Testis (tissue), 2 donors: ENCODE measurements around the gene TENT4B.

Experiments
- CTCF ChIP-seq, 3 experiments: fragments of 450-650 bp in 2 of 3; fragments of 200-600 bp in 1 of 3; sonication (generic) in 1 of 3; IDR thresholded peaks; one replicate each; pipeline ENCODE4 v1.5.1; 2016 to 2019; ENCODE audit warnings: antibody characterized with exemption in 3 of 3, mild to moderate bottlenecking in 2 of 3, moderate library complexity in 1 of 3
- POLR2A ChIP-seq: fragments of 450-650 bp; IDR thresholded peaks from one replicate; pipeline ENCODE4 v1.6.1; 2017; ENCODE audit warnings: antibody characterized with exemption, mild to moderate bottlenecking, moderate library complexity

GRCh38 chr16:50213939-50214519, 60.9 kb downstream of the TENT4B start:
- peak; percentile 70 to 87 (median 80) for TF ChIP-seq CTCF (IDR thresholded peaks at IDR 0.05)
- TF ChIP-seq POLR2A, result no peak
